Hippocampal formation (tissue), 2 donors: ENCODE measurements around the gene RCCD1.

Experiments
- DNase-seq, 2 donors: peaks; one replicate each; lab custom pipeline; 2025; lab: John Stamatoyannopoulos, UW

Gene RCCD1

GRCh38 chr15:90966262-90966661, 11.6 kb downstream of the RCCD1 start:
- no peak for DNase-seq

DNA sequence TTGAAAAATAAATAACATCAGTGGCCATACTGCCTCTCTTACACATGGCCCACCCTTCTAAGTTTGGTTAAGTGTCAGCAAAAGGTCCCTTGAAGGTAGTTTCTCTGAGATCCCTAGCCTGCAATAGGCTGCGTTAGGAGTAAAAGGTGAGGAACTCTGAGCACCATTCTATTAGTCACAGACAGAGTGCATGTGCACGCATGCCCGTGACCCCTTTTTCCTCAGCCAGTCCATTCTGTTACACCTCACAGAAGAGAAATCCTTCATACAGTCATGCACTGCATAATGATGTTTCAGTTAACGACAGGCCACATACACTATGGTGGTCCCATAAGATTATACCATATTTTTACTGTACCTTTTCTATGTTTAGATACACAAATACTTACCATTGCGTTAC, 12.5 kb downstream of the RCCD1 start:
- no peak for DNase-seq

GRCh38 chr15:90968434-90968833, 13.8 kb downstream of the RCCD1 start:
- no peak for DNase-seq

- DNase-seq, result no peak
These were observed 15.6 kb downstream of the RCCD1 start for GRCh38 chr15:90970274-90970673.

GRCh38 chr15:90972133-90972532, 17.4 kb downstream of the RCCD1 start:
- DNase-seq, result no peak

- no peak for DNase-seq
These were observed 19.5 kb downstream of the RCCD1 start for GRCh38 chr15:90974216-90974615.

DNA sequence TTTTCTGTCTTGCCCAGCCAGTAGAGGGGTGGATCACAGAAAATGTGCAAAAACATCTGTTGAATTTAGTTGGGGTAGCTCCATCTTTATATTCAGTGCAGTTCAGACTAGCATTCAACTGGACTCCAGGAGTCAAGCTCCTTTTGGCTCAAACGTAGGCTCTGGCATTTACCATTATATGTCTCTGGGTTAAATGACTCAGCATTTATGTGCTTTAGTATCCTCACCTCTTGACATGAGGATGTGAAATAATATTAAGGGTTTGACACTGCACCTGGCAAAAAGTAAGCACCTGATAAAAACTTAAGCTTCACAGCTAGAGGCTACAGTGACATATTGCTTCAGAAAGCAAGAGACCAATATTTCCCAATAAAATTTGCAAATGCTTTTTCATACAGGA, 24.9 kb downstream of the RCCD1 start:
- DNase-seq, result no peak

GRCh38 chr15:90981681-90982080, 27.0 kb downstream of the RCCD1 start:
- no peak for DNase-seq

DNA sequence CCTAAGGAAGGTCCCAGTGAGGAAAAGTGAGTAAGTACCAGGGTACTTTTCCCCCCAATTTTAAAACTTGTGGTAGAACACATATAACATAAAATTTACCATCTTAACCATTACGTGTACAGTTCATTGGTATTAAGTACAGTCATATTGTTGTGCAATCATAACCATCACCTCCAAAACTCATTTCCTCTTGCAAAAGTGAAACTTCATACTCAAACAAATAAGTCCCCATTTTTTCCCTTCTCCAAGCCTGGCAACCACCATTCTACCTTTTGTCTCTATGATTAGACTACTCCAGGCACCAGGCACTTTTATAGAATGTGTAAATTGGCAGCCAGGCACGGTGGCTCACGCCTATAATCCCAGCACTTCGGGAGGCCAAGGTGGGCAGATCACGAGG, 27.5 kb downstream of the RCCD1 start:
- DNase-seq, result no peak

GRCh38 chr15:90986790-90987507, 32.3 kb downstream of the RCCD1 start:
- no peak for DNase-seq

- no peak for DNase-seq
These were observed 33.0 kb downstream of the RCCD1 start for GRCh38 chr15:90987561-90988141.

DNA sequence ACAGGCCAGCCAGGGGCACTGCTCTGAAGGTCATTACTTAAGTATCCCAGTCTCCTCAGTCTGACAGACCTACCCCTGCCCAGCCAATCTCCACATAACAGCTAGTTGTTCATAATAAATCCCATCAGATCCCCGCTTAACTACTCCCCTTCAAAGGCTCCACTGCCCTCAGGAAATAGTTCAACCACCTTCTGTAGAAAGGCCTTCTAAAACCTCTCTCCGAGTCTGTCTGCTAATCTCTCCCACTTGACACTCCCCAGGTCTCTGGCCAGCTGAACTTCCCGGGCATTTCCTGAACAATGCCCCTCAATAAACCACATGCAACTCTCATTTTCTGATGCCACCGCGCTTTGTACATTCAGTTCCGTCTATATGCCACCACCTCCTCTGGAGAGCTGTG, 33.6 kb downstream of the RCCD1 start:
- DNase-seq, result no peak

GRCh38 chr15:90989040-90989768, 34.5 kb downstream of the RCCD1 start:
- no peak for DNase-seq

DNA sequence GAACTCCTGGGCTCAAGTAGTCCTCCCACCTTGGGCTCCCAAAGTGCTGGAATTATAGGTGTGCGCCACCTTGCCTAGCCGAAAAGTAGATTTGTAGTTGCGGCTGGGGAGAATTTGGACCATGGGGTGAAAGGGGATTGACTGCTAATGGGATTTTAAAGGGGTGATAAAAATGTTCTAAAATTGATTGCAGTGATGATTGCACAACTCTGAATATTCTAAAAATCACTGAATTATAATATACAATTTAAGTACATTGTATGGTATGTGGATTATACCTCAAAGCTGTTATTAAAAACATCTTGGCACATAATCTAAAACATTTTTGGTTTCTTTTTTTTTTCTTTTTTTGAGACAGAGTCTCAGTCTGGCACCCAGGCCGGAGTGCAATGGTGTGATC, 35.8 kb downstream of the RCCD1 start:
- no peak for DNase-seq

- no peak for DNase-seq
These were observed 37.1 kb downstream of the RCCD1 start for GRCh38 chr15:90991587-90992285.

- DNase-seq, result no peak
These were observed 39.4 kb downstream of the RCCD1 start for GRCh38 chr15:90994059-90994416.

- peak; percentile 94 to 96 for DNase-seq
These were observed 40.0 kb downstream of the RCCD1 start, which contains the start of gene PRC1 for GRCh38 chr15:90994417-90995311. PRC1 (minus strand) TSS chr15:90994535; CDS start chr15:90994417, 118 bp downstream.

GRCh38 chr15:90998737-90999136, 44.1 kb downstream of the RCCD1 start:
- no peak for DNase-seq

GRCh38 chr15:91001209-91001608, 46.5 kb downstream of the RCCD1 start:
- DNase-seq, result no peak

- DNase-seq, result no peak
These were observed 52.6 kb downstream of the RCCD1 start for GRCh38 chr15:91007266-91007665.
